ENCODE data around the gene MLLT1. TPM values are rescaled to one million over a fixed set of nuclear protein-coding genes. Genes with fewer than 3 reads are reported as not detected.

The MLLT1 gene
- total RNA-seq, 1 experiment from 2014 or later, result 44.2 TPM

GRCh38 chr19:6234527-6234926, 45.2 kb downstream of the MLLT1 start:
- intact Hi-C loops (cut with micrococcal nuclease; ENCODE audit: unreplicated experiment), result no loop called here

GRCh38 chr19:6233827-6234511, 45.8 kb downstream of the MLLT1 start:
- DNase-seq, result no peak
- no peaks in the 10 kb centered on the region for H3F3A ChIP-seq (ENCODE audit: insufficient read depth, low read depth)
- POLR2A ChIA-PET (ENCODE audit: unreplicated experiment), result no interaction called here
- peaks cover 15% of the 10 kb centered on the region for H4K20me1 ChIP-seq (ENCODE audit: insufficient read depth)
- peaks cover 10% of the 10 kb centered on the region for H3K79me2 ChIP-seq (ENCODE audit: low read depth)
- CTCF ChIA-PET, result interaction anchor here (0.6 kb wide), 1 partner anchor 34 kb away, joined by 3 read pairs; no protein-coding TSS in a partner anchor
- no peaks in the 10 kb centered on the region for H3K9me2 ChIP-seq (ENCODE audit: insufficient read depth)
- no peak overlapping the region for H3K4me2 ChIP-seq
- H3K4me3 ChIP-seq, result no peak overlapping the region
- H2AFZ ChIP-seq, result no peak overlapping the region
- H3K9me3 ChIP-seq (ENCODE audit: insufficient read depth, low read depth), result no peaks in the 10 kb centered on the region
- no peak overlapping the region for H3K27ac ChIP-seq
- H3K4me1 ChIP-seq (replicated peaks; ENCODE audit: insufficient read depth), result peaks cover 11% of the 10 kb centered on the region
- TF ChIP-seq EZH2 (IDR thresholded peaks at IDR 0.05; ENCODE audit: low read depth) (no peak), CTCF (conservative IDR thresholded peaks at IDR 0.05) (no peak)
- H3K36me3 ChIP-seq (ENCODE audit: low read depth), result no peaks in the 10 kb centered on the region
- no TSS peak for BruUV-seq (replicated peaks)
- intact Hi-C loops (cut with micrococcal nuclease; ENCODE audit: unreplicated experiment), result no loop called here
- H3K27me3 ChIP-seq (ENCODE audit: insufficient read depth, low read depth), result no peaks in the 10 kb centered on the region

More at GRCh38 chr19:6234527-6234926, 45.2 kb downstream of the MLLT1 start:
- peaks cover 11% of the 10 kb centered on the region for H3K4me1 ChIP-seq (replicated peaks; ENCODE audit: insufficient read depth)
- no peak overlapping the region for H3K4me2 ChIP-seq
- H2AFZ ChIP-seq, result no peak overlapping the region
- POLR2A ChIA-PET (ENCODE audit: unreplicated experiment), result no interaction called here
- H3K4me3 ChIP-seq, result no peak overlapping the region
- no peak for TF ChIP-seq CTCF (conservative IDR thresholded peaks at IDR 0.05)
- TF ChIP-seq EZH2 (IDR thresholded peaks at IDR 0.05; ENCODE audit: low read depth), result no peak
- H3K9me3 ChIP-seq (ENCODE audit: insufficient read depth, low read depth), result no peaks in the 10 kb centered on the region
- no peaks in the 10 kb centered on the region for H3K36me3 ChIP-seq (ENCODE audit: low read depth)
- no peaks in the 10 kb centered on the region for H3F3A ChIP-seq (ENCODE audit: insufficient read depth, low read depth)
- peaks cover 10% of the 10 kb centered on the region for H3K79me2 ChIP-seq (ENCODE audit: low read depth)
- DNase-seq, result no peak
- H4K20me1 ChIP-seq (ENCODE audit: insufficient read depth), result peaks cover 15% of the 10 kb centered on the region
- BruUV-seq (replicated peaks), result no TSS peak
- no peak overlapping the region for H3K27ac ChIP-seq
- CTCF ChIA-PET, result interaction anchor here (0.6 kb wide), 1 partner anchor 33 kb away, joined by 3 read pairs; no protein-coding TSS in a partner anchor
- H3K9me2 ChIP-seq (ENCODE audit: insufficient read depth), result no peaks in the 10 kb centered on the region
- no peaks in the 10 kb centered on the region for H3K27me3 ChIP-seq (ENCODE audit: insufficient read depth, low read depth)

GRCh38 chr19:6233056-6233826, 46.5 kb downstream of the MLLT1 start:
- Histone ChIP-seq H3K4me2 (no peak overlapping the region), H4K20me1 (ENCODE audit: insufficient read depth) (peaks cover 15% of the 10 kb centered on the region)

More at GRCh38 chr19:6233056-6233826, 46.5 kb downstream of the MLLT1 start:
- H3K36me3 ChIP-seq (ENCODE audit: low read depth), result no peaks in the 10 kb centered on the region
- H2AFZ ChIP-seq, result no peak overlapping the region
- H3K79me2 ChIP-seq (ENCODE audit: low read depth), result peaks cover 10% of the 10 kb centered on the region
- H3K4me3 ChIP-seq, result no peak overlapping the region
- H3K9me3 ChIP-seq (ENCODE audit: insufficient read depth, low read depth), result no peaks in the 10 kb centered on the region
- BruUV-seq (replicated peaks), result no TSS peak
- ChIA-PET POLR2A (ENCODE audit: unreplicated experiment) (no interaction called here), CTCF (no interaction called here)
- H3K27me3 ChIP-seq (ENCODE audit: insufficient read depth, low read depth), result no peaks in the 10 kb centered on the region
- no peaks in the 10 kb centered on the region for H3K9me2 ChIP-seq (ENCODE audit: insufficient read depth)
- no peaks in the 10 kb centered on the region for H3F3A ChIP-seq (ENCODE audit: insufficient read depth, low read depth)
- TF ChIP-seq CTCF (conservative IDR thresholded peaks at IDR 0.05) (no peak), EZH2 (IDR thresholded peaks at IDR 0.05; ENCODE audit: low read depth) (no peak)
- intact Hi-C loops (cut with micrococcal nuclease; ENCODE audit: unreplicated experiment), result no loop called here
- DNase-seq, result no peak
- H3K27ac ChIP-seq, result no peak overlapping the region
- peaks cover 11% of the 10 kb centered on the region for H3K4me1 ChIP-seq (replicated peaks; ENCODE audit: insufficient read depth)
